ENCODE measurements around the gene SRRM5.

The SRRM5 gene

GRCh38 chr19:43664018-43664417 is 52.1 kb downstream of the SRRM5 start:
- peaks cover 16% of the 10 kb centered on the region for H3K27me3 Mint-ChIP-seq (ENCODE audit: low read depth)
- H3K36me3 Mint-ChIP-seq (ENCODE audit: low read depth) = peaks cover 46% of the 10 kb centered on the region
- peaks cover 6% of the 10 kb centered on the region for H3K9me3 Mint-ChIP-seq
- H3K27ac Mint-ChIP-seq = no peak overlapping the region
- H3K4me3 Mint-ChIP-seq = no peak overlapping the region
- H3K4me1 Mint-ChIP-seq = peaks cover 17% of the 10 kb centered on the region
- no peak for TF ChIP-seq CTCF (IDR thresholded peaks at IDR 0.05; ENCODE audit: unreplicated experiment in 3 of 3)
